Measurements from ENCODE around the gene RUNX2.

RUNX2 gene

GRCh38 chr6:45569210-45569945 is 241.2 kb downstream of the RUNX2 start:
- TF ChIP-seq GATA2 (IDR thresholded peaks at IDR 0.05; ENCODE audit: low read depth, low read length) (no peak), GATA3 (IDR thresholded peaks at IDR 0.05; ENCODE audit: low read depth, low read length) (no peak)

- TF ChIP-seq GATA2 (IDR thresholded peaks at IDR 0.05; ENCODE audit: low read depth, low read length) (no peak), GATA3 (IDR thresholded peaks at IDR 0.05; ENCODE audit: low read depth, low read length) (no peak)
Observed at GRCh38 chr6:45571159-45571558, 243.0 kb downstream of the RUNX2 start.

- TF ChIP-seq GATA2 (IDR thresholded peaks at IDR 0.05; ENCODE audit: low read depth, low read length) (no peak), GATA3 (IDR thresholded peaks at IDR 0.05; ENCODE audit: low read depth, low read length) (no peak)
Observed at GRCh38 chr6:45572833-45573232, 244.7 kb downstream of the RUNX2 start.

- TF ChIP-seq GATA2 (IDR thresholded peaks at IDR 0.05; ENCODE audit: low read depth, low read length) (no peak), GATA3 (IDR thresholded peaks at IDR 0.05; ENCODE audit: low read depth, low read length) (no peak)
Observed at GRCh38 chr6:45574014-45574461, 245.9 kb downstream of the RUNX2 start.

GRCh38 chr6:45574885-45575284 is 246.8 kb downstream of the RUNX2 start:
- TF ChIP-seq GATA2 (IDR thresholded peaks at IDR 0.05; ENCODE audit: low read depth, low read length) (no peak), GATA3 (IDR thresholded peaks at IDR 0.05; ENCODE audit: low read depth, low read length) (no peak)

- TF ChIP-seq GATA3 (IDR thresholded peaks at IDR 0.05; ENCODE audit: low read depth, low read length) (no peak), GATA2 (IDR thresholded peaks at IDR 0.05; ENCODE audit: low read depth, low read length) (no peak)
Observed at GRCh38 chr6:45576648-45577624, 248.8 kb downstream of the RUNX2 start.

GRCh38 chr6:45577836-45578504 is 249.8 kb downstream of the RUNX2 start:
- TF ChIP-seq GATA2 (IDR thresholded peaks at IDR 0.05; ENCODE audit: low read depth, low read length) (no peak), GATA3 (IDR thresholded peaks at IDR 0.05; ENCODE audit: low read depth, low read length) (no peak)

GRCh38 chr6:45584127-45584526 is 256.0 kb downstream of the RUNX2 start:
- no peak for TF ChIP-seq GATA3 (IDR thresholded peaks at IDR 0.05; ENCODE audit: low read depth, low read length)
- no peak for TF ChIP-seq GATA2 (IDR thresholded peaks at IDR 0.05; ENCODE audit: low read depth, low read length)

GRCh38 chr6:45586216-45587171 is 258.4 kb downstream of the RUNX2 start:
- TF ChIP-seq GATA3 (IDR thresholded peaks at IDR 0.05; ENCODE audit: low read depth, low read length) (no peak), GATA2 (IDR thresholded peaks at IDR 0.05; ENCODE audit: low read depth, low read length) (no peak)

GRCh38 chr6:45587229-45588060 is 259.3 kb downstream of the RUNX2 start:
- TF ChIP-seq GATA2 (IDR thresholded peaks at IDR 0.05; ENCODE audit: low read depth, low read length) (no peak), GATA3 (IDR thresholded peaks at IDR 0.05; ENCODE audit: low read depth, low read length) (no peak)

GRCh38 chr6:45589367-45589766 is 261.2 kb downstream of the RUNX2 start:
- no peak for TF ChIP-seq GATA3 (IDR thresholded peaks at IDR 0.05; ENCODE audit: low read depth, low read length)
- no peak for TF ChIP-seq GATA2 (IDR thresholded peaks at IDR 0.05; ENCODE audit: low read depth, low read length)

- TF ChIP-seq GATA2 (IDR thresholded peaks at IDR 0.05; ENCODE audit: low read depth, low read length) (no peak), GATA3 (IDR thresholded peaks at IDR 0.05; ENCODE audit: low read depth, low read length) (no peak)
Observed at GRCh38 chr6:45590226-45590625, 262.1 kb downstream of the RUNX2 start.

Data from SH-SY5Y (cell line).